ENCODE measurements around the gene ZFYVE21.

ZFYVE21 gene

DNA sequence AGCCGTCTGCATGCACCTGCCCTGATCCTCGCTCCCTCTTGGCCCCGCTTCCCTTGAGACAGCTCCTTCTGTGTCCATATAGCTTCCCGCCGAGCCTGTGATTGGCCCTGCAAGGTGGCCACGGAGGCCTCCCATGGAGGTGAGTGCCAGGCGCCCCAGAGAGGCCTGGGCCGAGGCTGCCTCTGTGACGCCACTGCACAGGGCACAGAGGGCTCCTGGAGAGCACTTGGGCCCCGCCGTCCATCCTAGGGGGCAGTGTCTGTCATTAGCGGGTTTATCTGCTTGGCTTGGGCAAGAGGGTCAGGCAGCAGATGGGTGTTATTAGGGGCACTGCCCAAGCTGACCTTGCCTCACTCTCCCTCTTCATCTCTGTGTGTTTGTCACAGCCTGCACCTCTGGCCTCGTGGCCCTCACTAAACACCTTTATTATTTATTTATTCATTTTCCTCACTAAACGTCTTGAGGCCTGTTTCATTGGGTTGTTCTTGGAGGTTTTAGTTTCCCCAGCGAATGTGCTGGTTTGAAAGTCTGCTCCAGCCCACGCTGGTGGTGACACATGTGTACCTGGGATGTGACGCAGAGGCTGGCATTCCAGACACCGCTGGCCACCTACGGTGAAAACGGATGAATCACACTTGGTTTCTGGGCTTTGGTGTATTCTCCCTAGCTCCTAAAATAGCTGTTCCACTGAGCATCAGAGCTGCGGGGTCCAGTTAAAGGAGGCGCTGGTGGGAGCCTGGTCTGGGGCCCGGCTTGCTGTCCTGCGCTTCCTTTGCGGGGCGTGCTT lies 5.9 kb downstream of the ZFYVE21 start:
- in situ Hi-C loops (cut with HindIII; ENCODE audit: low sequenced_read_pairs): no loop called here

DNA sequence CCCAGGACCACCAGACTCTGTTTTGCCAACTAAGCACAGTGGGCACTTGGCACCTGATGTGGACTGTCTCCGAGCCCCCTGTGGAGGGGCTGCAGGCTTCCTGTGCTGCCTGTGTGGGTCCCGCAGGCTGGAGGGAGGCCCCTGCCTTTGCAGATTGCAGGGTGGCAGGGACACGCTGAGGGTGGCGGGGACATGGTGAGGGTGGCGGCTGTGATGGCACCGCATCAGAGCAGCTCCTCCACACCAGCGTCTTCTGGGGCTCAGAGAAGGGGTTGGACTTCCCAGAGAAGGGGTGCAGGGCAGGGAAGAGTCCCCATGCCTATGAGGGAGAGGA lies 8.1 kb downstream of the ZFYVE21 start:
- in situ Hi-C loops (cut with HindIII; ENCODE audit: low sequenced_read_pairs): no loop called here

DNA sequence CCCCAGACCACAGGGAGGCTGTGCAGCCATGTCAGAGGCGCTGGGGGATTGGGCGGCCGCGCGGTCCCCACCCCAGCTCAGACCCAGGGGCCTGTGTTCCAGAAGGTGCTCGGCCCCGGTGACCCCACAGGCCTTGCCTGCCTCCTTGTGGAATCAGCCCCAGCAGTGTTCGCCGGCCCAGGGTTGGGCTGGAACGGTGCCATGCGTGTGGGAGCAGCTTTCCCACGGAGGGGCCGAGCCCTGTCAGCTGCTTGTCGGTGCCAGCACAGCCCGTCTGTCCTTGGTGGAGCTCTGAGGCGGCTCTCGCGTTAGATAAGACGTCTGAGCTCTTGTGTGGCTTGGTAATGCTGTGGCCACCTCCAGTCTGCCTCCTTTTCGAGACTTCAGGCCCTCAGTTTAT lies 8.5 kb downstream of the ZFYVE21 start:
- in situ Hi-C loops (cut with HindIII; ENCODE audit: low sequenced_read_pairs): no loop called here

DNA sequence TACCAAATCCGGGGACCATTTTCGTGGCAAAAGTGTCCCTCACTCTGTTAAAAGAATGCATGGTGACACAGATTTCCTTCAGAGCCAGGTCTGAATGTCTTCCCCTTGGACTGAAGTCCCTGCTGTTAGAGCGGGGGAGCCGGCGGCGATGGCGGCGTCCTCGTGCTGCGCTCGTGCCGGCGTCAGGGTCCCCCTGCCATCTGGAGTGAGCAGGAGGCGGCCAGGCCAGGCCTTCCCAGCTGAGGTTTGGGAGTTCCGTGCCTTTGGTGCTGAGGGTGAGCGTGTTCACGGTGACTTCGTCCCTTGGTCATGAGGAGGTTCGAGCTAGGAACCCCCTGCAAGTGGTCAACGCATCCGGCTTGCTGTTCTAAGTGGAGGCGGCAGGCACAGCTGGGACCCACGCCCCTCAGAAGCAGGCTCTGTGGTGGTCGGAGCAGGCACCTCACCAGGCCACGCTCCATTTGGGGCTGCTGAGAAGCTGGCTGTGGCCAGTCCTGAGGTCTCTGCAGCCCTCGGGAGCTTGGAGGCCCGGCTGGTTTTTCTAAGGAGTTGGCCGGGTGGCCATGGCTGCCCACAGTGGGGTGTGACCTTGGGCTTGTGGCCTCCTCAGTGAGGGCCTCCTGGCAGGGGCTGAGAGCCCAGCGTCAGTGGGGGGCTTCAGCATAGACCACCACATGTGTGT lies 9.5 kb downstream of the ZFYVE21 start:
- in situ Hi-C loops (cut with HindIII; ENCODE audit: low sequenced_read_pairs): no loop called here

DNA sequence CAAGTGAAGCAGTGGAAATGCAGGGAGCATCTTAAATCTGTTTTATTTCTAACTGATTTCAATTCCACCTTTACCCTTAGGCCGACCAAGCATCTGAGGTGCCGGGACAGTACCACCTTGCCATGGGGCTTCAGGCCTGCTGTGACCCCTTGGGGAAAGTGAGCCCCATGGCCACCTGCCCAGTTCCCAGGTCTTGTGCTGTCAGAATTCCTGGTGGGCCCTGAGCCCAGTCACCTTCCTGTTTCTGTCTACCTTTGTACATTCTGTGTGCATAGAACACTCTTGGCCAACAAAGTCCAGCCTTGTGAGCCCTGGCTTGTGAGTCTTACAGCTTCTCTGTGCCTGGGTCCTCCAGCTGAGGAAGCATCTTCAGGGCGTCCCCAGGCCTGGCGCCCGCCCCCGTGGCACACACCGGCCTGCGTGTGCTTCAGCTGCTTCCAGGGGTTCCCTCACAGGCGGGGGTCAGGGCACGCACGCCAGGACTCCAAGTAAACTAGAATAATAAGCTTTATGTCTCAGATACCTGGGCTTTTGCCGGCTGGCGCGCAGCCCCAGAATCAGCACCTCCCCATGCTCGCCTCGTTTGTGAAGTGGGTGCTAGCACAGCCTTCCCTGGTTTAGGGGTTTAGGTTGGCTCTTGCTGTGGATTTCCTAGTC lies 10.3 kb downstream of the ZFYVE21 start:
- in situ Hi-C loops (cut with HindIII; ENCODE audit: low sequenced_read_pairs): no loop called here

DNA sequence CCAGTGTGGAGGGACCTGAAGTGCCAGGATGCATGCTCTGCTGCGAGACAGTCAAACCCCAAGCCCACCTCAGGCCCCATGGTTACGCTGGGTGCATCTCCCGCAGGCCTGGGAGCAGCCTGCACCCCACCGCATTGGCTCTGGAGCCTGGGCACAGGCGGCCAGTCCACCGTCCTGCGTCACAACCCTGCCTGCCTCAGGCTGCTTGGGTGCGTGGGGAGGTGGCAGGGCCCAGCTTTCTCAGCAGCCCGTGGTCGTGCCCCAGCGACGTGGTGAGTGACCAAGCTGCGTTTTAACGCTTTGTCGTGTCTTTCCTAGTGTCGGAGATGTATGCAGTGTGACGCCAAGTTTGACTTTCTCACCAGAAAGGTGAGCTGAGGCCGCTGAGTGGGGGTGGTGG lies 10.9 kb downstream of the ZFYVE21 start:
- in situ Hi-C loops (cut with HindIII; ENCODE audit: low sequenced_read_pairs): no loop called here

DNA sequence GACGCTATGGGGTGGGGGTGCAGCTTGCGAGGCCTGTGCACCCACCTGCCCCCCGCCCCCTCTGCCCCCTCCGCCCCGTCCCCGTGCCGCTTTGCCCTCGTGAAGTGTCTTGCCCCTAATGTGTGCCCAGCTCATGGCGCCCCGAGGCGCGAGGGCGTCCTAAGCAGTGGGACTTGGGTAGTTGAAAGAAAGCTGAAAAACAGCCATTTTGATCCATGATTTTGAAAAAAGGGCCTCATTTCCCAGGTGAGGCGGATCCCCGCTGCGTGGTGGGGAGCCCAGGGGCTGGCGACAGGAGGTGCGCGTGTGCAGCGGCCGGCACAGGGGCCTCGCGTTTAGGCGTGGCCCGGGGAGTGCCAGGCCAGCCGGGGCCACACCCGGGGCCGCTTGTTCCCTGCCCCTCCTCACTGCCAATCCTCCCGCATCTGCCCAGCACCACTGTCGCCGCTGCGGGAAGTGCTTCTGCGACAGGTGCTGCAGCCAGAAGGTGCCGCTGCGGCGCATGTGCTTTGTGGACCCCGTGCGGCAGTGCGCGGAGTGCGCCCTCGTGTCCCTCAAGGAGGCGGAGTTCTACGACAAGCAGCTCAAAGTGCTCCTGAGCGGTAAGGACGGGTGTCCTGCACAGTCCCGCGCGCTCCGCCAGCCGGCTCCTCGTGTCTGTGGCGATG lies 11.8 kb downstream of the ZFYVE21 start:
- in situ Hi-C loops (cut with HindIII; ENCODE audit: low sequenced_read_pairs): no loop called here

DNA sequence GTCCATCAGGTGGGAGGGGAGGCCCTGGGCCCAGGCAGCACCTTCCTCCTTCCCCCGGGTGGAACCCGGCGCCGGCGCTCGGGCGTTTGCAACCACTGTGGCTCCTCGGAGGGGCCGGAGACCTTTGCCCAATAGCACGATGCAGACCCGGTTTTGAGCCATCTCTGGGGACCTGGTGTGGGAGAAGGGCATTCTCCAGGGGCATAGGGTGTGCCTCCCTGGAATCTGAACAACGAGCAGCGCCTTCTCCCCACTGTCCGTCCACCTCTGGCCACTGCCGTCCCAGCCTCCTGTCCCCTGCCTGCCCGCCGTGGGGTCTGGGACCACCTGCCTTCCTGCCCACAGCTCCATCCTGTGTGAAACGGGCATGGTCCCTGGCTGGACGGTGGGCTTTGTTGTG lies 12.5 kb downstream of the ZFYVE21 start:
- in situ Hi-C loops (cut with HindIII; ENCODE audit: low sequenced_read_pairs): no loop called here

DNA sequence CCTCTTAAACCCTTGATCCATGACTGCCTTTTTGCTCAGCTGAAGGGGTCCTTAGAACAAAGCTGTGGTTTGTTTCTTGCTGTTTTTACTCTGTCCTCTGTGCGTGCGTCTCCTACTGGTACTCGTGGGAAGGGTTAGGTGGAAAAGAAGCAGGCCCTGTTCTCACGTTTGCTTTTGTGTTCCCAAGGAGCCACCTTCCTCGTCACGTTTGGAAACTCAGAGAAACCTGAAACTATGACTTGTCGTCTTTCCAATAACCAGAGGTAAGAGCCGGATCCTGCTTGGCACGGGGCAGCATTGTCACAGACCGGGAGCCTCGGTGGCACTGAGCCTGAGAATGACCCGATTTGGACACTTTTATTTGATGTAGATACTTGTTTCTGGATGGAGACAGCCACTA lies 13.1 kb downstream of the ZFYVE21 start:
- in situ Hi-C loops (cut with HindIII; ENCODE audit: low sequenced_read_pairs): no loop called here

DNA sequence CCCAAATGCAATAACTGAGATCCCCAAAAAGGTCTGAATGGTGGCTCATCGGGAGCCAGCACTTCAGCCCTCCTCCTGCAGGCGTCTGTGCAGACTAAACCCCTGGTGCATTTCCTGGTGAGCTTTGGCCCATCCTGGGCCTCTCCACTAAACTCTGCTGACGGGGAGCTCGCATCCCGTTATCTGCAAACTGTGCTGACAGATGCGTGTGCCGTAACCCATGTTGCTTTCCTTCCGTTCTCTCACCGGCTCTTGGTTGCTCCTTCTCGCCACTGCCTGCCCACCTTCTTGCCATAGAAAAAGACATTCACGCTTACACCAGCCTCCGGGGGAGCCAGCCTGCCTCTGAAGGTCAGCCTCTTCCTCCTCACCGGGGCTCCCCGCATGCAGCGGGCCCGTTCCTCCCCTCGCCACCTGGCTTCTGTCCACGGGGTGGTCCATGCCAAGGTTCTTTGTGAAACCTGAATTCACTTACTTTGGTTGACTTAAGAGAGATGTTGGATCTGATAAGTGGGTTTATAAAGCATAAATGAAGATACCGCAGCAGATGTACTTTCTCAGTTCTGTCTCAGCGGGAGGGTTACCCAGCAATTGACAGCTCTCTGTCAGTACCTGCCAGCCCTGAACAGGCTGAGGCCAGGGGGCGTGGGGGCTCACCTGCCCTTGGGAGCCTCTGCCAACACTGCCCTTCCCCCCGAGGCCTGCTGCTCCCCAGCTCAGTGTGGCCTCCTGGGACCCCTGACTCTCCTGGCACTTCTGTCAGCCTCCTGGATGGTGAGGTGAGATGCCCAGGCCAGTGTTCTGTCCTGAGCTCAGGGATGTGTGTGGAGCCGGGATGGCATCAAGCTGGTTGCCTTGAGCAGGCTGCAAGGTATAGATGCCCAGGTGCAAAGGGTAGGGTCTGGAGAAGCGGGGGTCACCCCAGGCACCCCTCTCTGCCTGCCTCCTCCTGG lies 14.2 kb downstream of the ZFYVE21 start:
- in situ Hi-C loops (cut with HindIII; ENCODE audit: low sequenced_read_pairs): no loop called here

DNA sequence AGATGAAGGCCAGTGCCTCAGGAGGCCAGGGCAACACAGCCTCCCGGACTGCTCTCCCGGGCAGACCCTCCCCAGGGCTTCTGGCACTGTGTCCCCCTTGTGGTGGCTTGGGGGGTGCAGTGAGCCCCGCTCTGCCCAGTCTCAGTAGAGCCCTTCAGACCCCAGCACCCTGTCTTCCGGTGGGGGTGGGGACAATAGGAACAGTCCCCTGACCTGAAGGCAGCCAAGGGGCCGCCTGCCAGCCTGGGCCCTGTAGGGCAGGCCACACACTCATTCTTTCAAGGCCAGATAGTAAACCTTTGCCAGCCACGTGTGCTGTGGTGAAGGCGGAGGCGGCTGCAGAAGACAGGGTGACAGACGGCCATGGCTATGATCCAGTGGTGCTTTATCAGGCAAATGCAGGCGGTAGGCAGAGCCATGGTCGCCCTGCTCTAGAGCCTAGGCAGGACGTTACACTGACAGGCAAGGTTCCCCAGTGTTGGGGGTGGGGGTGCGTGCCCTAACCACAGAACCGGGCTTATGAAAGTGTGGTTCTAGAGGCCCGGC lies 15.0 kb downstream of the ZFYVE21 start:
- in situ Hi-C loops (cut with HindIII; ENCODE audit: low sequenced_read_pairs): no loop called here

DNA sequence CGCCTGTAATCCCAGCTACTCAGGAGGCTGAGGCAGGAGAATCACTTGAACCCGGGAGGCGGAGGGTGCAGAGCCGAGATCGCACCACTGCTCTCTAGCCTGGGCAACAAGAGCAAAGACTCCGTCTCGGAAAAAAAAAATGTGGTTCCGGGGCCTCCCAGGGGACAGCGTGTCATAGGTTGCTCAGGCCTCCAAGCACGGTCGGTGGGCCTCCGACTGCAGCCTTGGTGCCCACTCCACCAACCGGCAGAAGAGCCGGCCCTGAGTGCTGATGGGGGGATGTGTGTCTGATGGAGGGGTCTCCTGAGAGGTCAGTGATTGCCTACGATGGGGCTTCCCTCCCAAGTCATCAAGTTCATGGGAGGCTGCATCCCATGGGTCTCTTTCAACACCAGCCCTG lies 15.9 kb downstream of the ZFYVE21 start:
- in situ Hi-C loops (cut with HindIII; ENCODE audit: low sequenced_read_pairs): no loop called here

DNA sequence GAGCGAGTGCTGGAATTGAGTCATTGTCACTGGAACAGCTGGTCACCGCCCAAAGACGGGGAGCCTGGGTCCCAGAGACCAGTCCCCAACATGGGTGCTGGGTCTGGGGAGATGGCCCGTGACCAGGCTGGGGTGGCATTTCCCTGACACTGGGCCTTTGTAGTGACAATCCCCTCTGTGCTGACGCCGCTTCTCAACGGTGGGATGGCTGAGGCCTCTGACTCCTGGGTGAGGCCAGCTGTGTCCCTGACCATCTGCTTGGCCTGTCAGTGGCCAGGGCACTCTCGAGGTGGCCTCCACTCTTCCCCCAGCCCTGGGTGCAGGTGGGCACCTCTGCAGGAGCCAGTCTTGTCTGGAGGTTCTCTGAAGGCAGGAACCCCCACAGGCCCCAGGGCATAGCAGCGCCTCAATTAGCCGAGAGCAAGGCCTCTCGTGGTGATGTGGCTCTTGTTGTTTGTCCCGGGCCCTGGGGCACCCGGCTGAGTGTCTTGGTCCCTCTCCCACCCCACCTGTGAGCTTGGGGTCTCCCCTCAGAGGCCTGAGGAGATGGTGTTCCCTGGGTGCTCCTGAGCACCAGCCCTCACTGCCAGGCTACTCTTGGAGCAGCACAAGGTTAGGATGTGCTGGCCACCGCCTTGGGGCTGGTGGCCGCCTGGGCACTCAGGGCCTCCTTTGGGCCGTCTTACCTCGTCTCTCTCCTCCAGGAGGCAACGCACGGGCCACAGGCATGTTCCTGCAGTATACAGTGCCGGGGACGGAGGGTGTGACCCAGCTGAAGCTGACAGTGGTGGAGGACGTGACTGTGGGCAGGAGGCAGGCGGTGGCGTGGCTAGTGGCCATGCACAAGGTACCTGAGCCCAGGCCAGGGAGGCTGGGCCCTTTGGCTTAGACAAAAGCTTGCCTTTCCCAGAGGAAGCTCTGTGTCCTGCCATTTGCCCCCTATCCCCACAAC lies 16.6 kb downstream of the ZFYVE21 start:
- in situ Hi-C loops (cut with HindIII; ENCODE audit: low sequenced_read_pairs): no loop called here

DNA sequence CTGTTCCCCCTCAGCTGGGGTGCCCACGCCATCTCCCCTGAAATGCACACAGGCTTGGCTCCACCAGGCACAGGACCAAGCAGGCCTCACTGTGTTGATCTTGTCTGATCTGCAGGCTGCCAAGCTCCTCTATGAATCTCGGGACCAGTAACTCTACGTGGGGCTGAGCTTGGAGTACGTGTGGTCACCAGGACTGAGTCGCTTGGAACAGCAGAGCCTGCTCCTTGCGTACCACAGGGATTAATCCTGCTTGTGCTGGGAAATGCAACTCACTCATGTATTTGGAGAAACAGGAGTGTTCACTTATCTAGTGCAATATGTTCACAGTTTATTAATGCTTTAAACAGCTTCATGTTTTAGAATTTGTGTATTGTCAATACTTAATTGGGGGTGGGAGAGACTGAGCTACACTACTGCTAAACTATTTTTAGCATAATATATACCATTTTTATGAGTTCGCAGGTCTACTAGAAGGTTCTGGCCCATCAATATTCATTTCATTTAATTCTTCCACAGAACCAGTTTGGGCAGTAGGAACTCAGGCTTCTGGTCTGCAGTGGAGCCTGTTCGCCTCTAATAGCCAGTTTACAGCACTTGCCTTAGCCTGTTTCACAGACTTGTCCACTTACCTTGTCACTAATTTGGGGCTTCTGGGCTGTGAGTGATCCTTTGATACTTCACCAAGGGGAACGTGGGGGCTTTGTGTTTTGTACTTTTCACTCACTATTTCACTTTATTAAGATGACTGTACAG lies 17.4 kb downstream of the ZFYVE21 start:
- in situ Hi-C loops (cut with HindIII; ENCODE audit: low sequenced_read_pairs): no loop called here

DNA sequence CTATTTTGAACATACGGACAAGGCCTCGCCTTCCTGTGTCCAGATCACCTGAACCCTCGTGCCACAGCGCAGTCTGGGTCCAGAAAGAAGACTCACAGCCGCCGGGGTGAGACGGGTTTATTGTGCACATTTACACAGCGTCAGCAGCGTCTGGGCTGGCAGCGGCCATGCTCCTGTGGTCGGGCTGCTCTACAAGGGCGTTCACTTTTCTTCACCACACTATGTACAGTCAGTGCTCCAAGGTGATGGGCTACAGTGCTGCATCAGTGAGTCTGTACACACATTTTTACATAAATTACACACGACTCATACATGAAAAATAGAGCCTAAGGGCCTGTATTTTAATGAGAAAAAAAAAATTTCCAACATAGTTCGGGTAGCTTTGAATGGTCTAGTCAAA lies 18.0 kb downstream of the ZFYVE21 start:
- in situ Hi-C loops (cut with HindIII; ENCODE audit: low sequenced_read_pairs): no loop called here

DNA sequence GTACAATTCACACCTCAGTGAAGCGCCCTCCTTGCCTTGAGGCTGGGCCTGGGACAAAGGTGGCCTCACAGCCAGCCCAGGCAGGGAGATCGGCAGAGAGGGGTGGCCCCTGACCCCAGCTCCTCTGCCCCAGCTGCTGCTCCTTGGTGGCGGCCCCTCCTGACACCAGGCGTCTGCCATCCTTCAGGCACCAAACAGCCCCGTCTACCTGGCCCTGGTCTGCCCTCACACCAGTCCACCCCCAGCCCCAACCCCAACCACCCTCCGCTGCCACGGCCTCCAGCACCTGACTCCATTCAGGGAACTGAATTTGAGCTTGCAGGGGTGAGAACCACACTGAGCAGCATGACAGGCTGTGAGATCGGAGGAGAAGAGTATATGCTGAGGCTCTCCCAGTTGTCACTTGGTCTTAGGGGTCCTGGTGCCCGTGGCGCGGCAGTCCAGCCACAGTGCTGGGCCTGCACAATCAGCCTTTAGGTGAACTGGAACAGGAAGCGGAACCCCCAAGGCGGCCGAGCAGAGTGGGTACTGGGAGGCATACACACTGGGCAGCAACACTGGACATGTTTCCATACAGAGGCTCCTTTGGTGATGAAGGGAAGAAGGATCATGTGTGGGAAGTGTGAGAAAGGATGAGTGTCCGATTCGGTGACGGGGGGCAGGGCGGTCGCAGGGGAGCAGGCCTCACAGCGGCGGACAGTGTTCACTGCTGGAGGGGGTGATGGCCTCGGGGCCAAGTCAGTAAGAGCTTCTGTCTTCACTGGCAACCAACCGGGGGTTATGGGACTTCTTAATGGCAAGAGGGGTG lies 18.7 kb downstream of the ZFYVE21 start:
- in situ Hi-C loops (cut with HindIII; ENCODE audit: low sequenced_read_pairs): no loop called here

DNA sequence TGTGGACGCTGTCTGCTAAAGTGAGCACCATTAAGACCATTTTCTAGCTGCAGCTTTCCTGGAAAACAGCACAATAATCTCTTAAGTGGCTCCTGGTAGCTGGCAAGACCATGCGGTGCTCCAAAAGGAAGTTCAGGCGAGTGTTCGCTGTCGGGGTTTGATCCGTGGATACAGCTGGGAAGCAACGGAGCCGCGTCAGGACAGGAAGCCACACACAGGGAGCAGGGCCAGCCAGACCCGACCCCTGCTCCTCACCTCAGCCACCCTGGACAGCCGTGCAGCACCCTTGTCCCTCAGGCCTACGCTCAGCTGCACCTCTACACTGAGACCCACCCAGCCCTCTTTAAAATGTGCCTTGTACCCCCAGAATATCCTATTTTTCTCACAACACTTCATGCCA lies 19.4 kb downstream of the ZFYVE21 start:
- in situ Hi-C loops (cut with HindIII; ENCODE audit: low sequenced_read_pairs): no loop called here

DNA sequence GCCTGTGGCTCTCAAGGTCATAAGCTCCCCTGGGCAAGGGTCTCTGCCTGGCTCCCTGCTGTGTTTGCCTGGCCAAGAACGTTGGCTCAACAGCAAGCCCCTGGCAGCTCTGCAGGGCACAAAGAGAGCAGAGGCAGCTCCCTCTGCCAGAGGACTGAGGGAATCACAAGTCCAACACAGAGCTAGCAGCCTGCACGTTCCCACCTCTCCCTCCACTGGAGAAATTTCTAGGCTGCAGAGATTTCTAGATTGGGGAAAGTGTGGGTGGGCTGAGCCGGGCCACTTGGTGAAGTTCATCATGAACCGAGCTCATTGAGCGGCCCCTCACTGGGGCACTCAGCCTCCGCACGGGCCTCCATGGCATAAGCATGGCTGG lies 19.8 kb downstream of the ZFYVE21 start:
- in situ Hi-C loops (cut with HindIII; ENCODE audit: low sequenced_read_pairs): no loop called here
